Subcutaneous adipose tissue (tissue), 4 donors: ENCODE results near the gene FRMD1. TPM values are rescaled to one million over a fixed set of nuclear protein-coding genes. Genes with fewer than 3 reads are reported as not detected.

ENCODE experiments used
- CTCF ChIP-seq: fragments of 450-650 bp; IDR thresholded peaks from one replicate; pipeline ENCODE4 v1.5.1; 2016; ENCODE audit warnings: low read depth, mild to moderate bottlenecking, control low read depth, antibody characterized with exemption, moderate library complexity
- total RNA-seq, 4 donors: library from RNA; depleted of rRNA; stranded (reverse); fragments of >200 nt; gene quantifications; one replicate each; pipeline ENCODE4 v1.1.0, GENCODE V29; 2016

The FRMD1 gene
- total RNA-seq, 4 donors from 2014 or later = 1.4 to 5.5 (median 3.7) TPM

- TF ChIP-seq CTCF = no peak
These were observed 7.4 kb downstream of the FRMD1 start for GRCh38 chr6:168071620-168072019.

- TF ChIP-seq CTCF = no peak
These were observed 8.2 kb downstream of the FRMD1 start for GRCh38 chr6:168070804-168071203.

GRCh38 chr6:168067081-168067759 is 11.8 kb downstream of the FRMD1 start:
- TF ChIP-seq CTCF = no peak

- no peak for TF ChIP-seq CTCF
These were observed 14.7 kb downstream of the FRMD1 start for GRCh38 chr6:168064226-168064807.

GRCh38 chr6:168063431-168063830 is 15.6 kb downstream of the FRMD1 start:
- no peak for TF ChIP-seq CTCF

- no peak for TF ChIP-seq CTCF
These were observed 16.4 kb downstream of the FRMD1 start for GRCh38 chr6:168062346-168063289.
